Suprapubic skin (tissue), 4 donors: ENCODE results near the gene LPIN3.

Source experiments
- CTCF ChIP-seq, 2 donors: fragments of 200-600 bp in 1 of 2; fragments of 450-650 bp in 1 of 2; sonication (generic) in 1 of 2; IDR thresholded peaks; one replicate each; pipeline ENCODE4 v1.5.1; 2016 to 2019; ENCODE audit warnings: antibody characterized with exemption in 2 of 2, mild to moderate bottlenecking in 1 of 2, moderate library complexity in 1 of 2
- EP300 ChIP-seq: sonication (generic); formaldehyde crosslinking; IDR thresholded peaks from one replicate; pipeline ENCODE4 v1.6.1; 2017; ENCODE audit warnings: antibody characterized with exemption
- POLR2A ChIP-seq, 2 donors: fragments of 450-650 bp; IDR thresholded peaks; one replicate each; pipeline ENCODE4 v1.6.1; 2017; ENCODE audit warnings: antibody characterized with exemption in 2 of 2, mild to moderate bottlenecking in 2 of 2, moderate library complexity in 2 of 2
- POLR2AphosphoS5 ChIP-seq, 3 donors: sonication (generic); formaldehyde crosslinking; IDR thresholded peaks; one replicate each; pipeline ENCODE4 v1.6.1; 2017; ENCODE audit warnings: antibody characterized with exemption in 3 of 3

DNA sequence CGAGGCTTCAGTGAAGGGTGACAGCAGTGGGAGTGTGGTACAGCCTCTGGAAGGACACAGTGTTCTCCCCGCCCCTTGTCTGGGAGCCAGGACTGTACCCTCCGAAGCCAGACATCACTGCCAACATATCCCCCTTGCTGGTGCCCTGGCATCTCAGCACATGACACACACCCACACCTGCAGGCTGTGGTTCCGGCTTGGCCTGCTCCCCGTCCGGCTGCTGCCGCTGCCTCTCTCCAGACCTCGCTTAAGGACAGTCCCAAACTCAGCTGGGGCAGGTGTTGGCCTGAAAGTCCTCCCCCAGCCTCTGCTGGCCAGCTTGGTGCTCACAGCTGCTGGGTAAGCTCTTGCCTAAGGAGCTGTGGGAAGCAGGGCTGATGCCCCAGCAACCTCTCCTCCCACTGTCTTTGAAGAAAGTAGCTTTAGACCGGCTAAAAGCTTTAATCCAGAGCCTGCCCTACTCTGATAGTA is 19.0 kb downstream of the LPIN3 start:
- TF ChIP-seq POLR2A (IDR thresholded peaks at IDR 0.05), result no peak
- no peak for TF ChIP-seq EP300
- TF ChIP-seq CTCF (IDR thresholded peaks at IDR 0.05), result no peak
- TF ChIP-seq POLR2AphosphoS5 (IDR thresholded peaks at IDR 0.05), result no peak
